ENCODE data around the gene DNAJC30. TPM values are rescaled to one million over a fixed set of nuclear protein-coding genes. Genes with fewer than 3 reads are reported as not detected.

DNAJC30 gene
- total RNA-seq, 2 experiments from 2014 or later: 14.0 to 14.4 TPM

DNA sequence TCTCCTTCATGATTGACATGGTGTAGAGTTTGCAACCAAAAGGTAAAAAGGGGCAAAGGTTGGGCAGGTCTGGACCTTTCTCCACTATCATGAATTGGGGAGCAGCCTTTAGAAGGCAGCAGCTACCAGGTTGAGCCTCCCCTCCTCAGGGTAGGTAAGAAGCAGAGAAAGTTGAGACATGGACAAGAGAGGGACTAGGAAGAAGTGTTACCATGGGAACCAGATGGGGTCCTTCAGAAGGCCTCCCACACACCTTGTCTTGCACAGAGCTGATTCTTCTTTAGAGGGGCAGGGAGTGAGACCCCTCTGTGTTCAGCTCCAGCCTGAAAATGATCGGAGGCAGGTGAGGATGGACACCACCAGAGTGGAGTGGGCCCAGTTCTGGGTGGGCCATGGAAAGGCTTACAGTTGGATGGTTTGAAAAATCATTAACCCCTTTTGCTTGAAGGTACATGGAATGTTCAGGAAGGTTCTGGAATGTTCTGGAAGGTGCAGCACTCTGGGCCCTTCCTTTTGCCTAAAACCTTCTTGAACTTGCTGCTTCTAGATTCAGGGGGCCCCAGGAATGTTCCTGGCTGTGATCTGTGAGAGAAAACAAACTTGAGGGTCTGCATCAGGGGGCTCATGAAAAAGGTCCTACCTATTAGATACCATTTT is 8.7 kb downstream of the DNAJC30 start:
- DNase-seq (no peak), ATAC-seq (ENCODE audit: poor library complexity) (no peak)
- no peaks in the 10 kb centered on the region for H3K4me1 Mint-ChIP-seq (ENCODE audit: low read depth)
- no peaks in the 10 kb centered on the region for H3K27me3 Mint-ChIP-seq
- peaks cover 8% of the 10 kb centered on the region for H3K36me3 ChIP-seq (ENCODE audit: insufficient read depth, low read length)
- peaks cover 15% of the 10 kb centered on the region for H3K36me3 Mint-ChIP-seq (ENCODE audit: low read depth)
- H3K4me3 Mint-ChIP-seq: no peak overlapping the region
- no peaks in the 10 kb centered on the region for H3K9me3 ChIP-seq (ENCODE audit: control insufficient read depth in 1 of 2, insufficient read depth in 1 of 2, low read length in 2 of 2)
- no peaks in the 10 kb centered on the region for H3K9me3 Mint-ChIP-seq
- TF ChIP-seq, protein P1, sequence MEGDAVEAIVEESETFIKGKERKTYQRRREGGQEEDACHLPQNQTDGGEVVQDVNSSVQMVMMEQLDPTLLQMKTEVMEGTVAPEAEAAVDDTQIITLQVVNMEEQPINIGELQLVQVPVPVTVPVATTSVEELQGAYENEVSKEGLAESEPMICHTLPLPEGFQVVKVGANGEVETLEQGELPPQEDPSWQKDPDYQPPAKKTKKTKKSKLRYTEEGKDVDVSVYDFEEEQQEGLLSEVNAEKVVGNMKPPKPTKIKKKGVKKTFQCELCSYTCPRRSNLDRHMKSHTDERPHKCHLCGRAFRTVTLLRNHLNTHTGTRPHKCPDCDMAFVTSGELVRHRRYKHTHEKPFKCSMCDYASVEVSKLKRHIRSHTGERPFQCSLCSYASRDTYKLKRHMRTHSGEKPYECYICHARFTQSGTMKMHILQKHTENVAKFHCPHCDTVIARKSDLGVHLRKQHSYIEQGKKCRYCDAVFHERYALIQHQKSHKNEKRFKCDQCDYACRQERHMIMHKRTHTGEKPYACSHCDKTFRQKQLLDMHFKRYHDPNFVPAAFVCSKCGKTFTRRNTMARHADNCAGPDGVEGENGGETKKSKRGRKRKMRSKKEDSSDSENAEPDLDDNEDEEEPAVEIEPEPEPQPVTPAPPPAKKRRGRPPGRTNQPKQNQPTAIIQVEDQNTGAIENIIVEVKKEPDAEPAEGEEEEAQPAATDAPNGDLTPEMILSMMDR (IDR thresholded peaks at IDR 0.05): no peak
- no peak overlapping the region for H3K27ac ChIP-seq (ENCODE audit: low read depth in 1 of 2, low read length in 2 of 2)
- H3K27ac Mint-ChIP-seq: no peak overlapping the region
- ChIA-PET POLR2A (interaction anchor here (0.7 kb wide), 1 partner anchor 51 kb away, joined by 4 read pairs; no protein-coding TSS in a partner anchor), CTCF (no interaction called here)
- intact Hi-C loops (cut with DNase I, micrococcal nuclease): loop anchor here in 1 of 2 experiments (2.0 kb wide), 1 partner anchor 20 kb away; no protein-coding TSS in a partner anchor
- H3K4me1 ChIP-seq (ENCODE audit: insufficient read depth, low read length): no peaks in the 10 kb centered on the region
- H3K27me3 ChIP-seq (ENCODE audit: control insufficient read depth in 1 of 2, insufficient read depth in 2 of 2, low read length in 2 of 2): no peaks in the 10 kb centered on the region
- H3K4me3 ChIP-seq (ENCODE audit: low read length): no peak overlapping the region

DNA sequence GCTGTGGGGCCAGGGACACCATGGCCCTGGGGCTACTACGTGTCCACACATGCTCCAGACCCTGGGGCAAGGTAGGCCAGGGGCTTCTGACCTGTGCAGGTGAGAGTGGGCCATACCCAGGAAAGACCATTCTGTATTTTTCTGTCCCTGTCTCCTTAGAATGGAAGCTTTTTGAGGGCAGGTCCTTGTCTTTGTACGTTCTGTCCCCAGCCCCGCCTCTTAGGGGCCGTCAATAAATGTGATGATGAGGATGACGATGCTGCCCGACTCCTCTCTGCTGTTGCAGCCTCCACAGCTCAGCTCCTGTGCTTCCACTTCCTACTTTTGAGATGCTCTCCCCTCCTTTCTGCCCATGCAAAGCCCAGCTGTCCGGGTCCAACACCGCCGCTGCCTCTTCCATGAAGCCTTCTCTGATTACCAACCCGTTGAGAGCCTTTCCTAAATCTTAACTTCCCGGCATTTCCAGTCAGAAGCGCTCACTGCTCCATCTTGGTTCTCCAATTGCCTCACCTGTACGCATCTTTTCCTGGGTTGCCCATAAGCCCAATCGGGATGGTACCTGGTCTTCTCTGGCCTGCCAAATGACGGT is 11.3 kb downstream of the DNAJC30 start:
- TF ChIP-seq, protein P1 (IDR thresholded peaks at IDR 0.05): no peak
- H3K9me3 Mint-ChIP-seq: no peaks in the 10 kb centered on the region
- H3K4me3 Mint-ChIP-seq: no peak overlapping the region

DNA sequence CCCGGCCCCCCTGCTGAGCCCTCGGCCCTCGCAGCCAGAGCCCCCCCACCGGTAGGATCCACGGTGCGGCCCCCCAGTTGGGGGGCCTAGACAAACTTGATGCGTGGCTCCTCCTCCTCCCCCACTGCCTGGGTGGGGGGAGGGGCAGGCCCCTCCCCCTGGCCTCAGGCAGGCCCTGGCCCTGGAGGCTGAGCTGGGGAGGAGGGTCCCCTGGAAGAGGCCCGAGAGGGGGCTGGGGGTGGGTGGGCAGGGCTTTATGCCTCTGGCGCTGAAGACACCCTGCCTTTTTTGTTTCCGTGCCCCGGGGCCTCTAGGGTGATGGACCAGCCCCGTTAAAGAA is 12.0 kb downstream of the DNAJC30 start:
- H3K9me3 Mint-ChIP-seq: no peaks in the 10 kb centered on the region
- ATAC-seq (ENCODE audit: poor library complexity) (no peak), DNase-seq (no peak)
- intact Hi-C loops (cut with DNase I, micrococcal nuclease): no loop called here
- Histone ChIP-seq H3K9me3 (ENCODE audit: control insufficient read depth in 1 of 2, insufficient read depth in 1 of 2, low read length in 2 of 2) (peaks cover 0 to 4% of the 10 kb centered on the region in 2 experiments), H3K4me3 (ENCODE audit: low read length) (no peak overlapping the region), H3K27me3 (ENCODE audit: control insufficient read depth in 1 of 2, insufficient read depth in 2 of 2, low read length in 2 of 2) (peaks cover 3 to 12% of the 10 kb centered on the region in 2 experiments), H3K4me1 (ENCODE audit: insufficient read depth, low read length) (peaks cover 14% of the 10 kb centered on the region), H3K36me3 (ENCODE audit: insufficient read depth, low read length) (no peaks in the 10 kb centered on the region), H3K27ac (ENCODE audit: low read depth in 1 of 2, low read length in 2 of 2) (no peak overlapping the region)
- no peak overlapping the region for H3K4me3 Mint-ChIP-seq
- no peak overlapping the region for H3K27ac Mint-ChIP-seq
- peaks cover 5% of the 10 kb centered on the region for H3K4me1 Mint-ChIP-seq (ENCODE audit: low read depth)
- POLR2A ChIA-PET: no interaction called here
- CTCF ChIA-PET: no interaction called here
- H3K36me3 Mint-ChIP-seq (ENCODE audit: low read depth): no peaks in the 10 kb centered on the region
- peaks cover 6% of the 10 kb centered on the region for H3K27me3 Mint-ChIP-seq
- TF ChIP-seq, protein P1 (IDR thresholded peaks at IDR 0.05): no peak

More for the DNA sequence above, 11.3 kb downstream of the DNAJC30 start:
- Mint-ChIP-seq H3K36me3 (ENCODE audit: low read depth) (no peaks in the 10 kb centered on the region), H3K27ac (no peak overlapping the region), H3K4me1 (ENCODE audit: low read depth) (peaks cover 5% of the 10 kb centered on the region), H3K27me3 (peaks cover 6% of the 10 kb centered on the region)
- Histone ChIP-seq H3K4me3 (ENCODE audit: low read length) (no peak overlapping the region), H3K27me3 (ENCODE audit: control insufficient read depth in 1 of 2, insufficient read depth in 2 of 2, low read length in 2 of 2) (peaks cover 3 to 12% of the 10 kb centered on the region in 2 experiments), H3K4me1 (ENCODE audit: insufficient read depth, low read length) (peaks cover 14% of the 10 kb centered on the region), H3K36me3 (ENCODE audit: insufficient read depth, low read length) (no peaks in the 10 kb centered on the region), H3K9me3 (ENCODE audit: control insufficient read depth in 1 of 2, insufficient read depth in 1 of 2, low read length in 2 of 2) (peaks cover 0 to 4% of the 10 kb centered on the region in 2 experiments), H3K27ac (ENCODE audit: low read depth in 1 of 2, low read length in 2 of 2) (no peak overlapping the region)
- DNase-seq (no peak), ATAC-seq (ENCODE audit: poor library complexity) (no peak)
- POLR2A ChIA-PET: no interaction called here
- CTCF ChIA-PET: no interaction called here
- intact Hi-C loops (cut with DNase I, micrococcal nuclease): no loop called here

Measured in CD4-positive, alpha-beta T cell (primary cell).